Fibroblast of skin of right quadriceps (primary cell): ENCODE results near the gene LRP1B.

Source experiments
- DNase-seq: peaks from one replicate; pipeline ENCODE4 v3.0.0-alpha.2; 2013

The LRP1B gene

GRCh38 chr2:140641163-140641562 is 1489.7 kb downstream of the LRP1B start:
- DNase-seq, result no peak

GRCh38 chr2:140639628-140640027 is 1491.2 kb downstream of the LRP1B start:
- DNase-seq, result no peak

GRCh38 chr2:140630557-140630956 is 1500.3 kb downstream of the LRP1B start:
- no peak for DNase-seq

GRCh38 chr2:140627885-140628284 is 1502.9 kb downstream of the LRP1B start:
- DNase-seq, result no peak

DNA sequence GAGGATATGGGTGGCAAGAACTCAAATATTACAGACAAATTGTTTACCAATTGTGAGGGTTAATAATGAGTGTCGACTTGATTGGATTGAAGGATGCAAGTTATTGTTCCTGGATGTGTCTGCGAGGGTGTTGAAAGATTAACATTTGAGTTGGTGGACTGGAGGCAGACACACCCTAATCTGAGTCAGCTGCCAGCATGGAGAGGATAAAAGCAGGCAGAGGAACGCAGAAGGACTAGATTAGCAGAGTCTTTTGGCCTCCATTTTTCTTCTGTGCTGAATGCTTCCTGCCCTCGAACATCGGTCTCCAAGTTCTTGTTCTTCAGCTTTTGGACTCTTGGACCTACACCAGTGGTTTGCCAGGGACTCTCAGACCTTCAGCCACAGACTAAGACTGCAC is 1503.7 kb downstream of the LRP1B start:
- DNase-seq, result no peak

- no peak for DNase-seq
These were observed 1506.6 kb downstream of the LRP1B start for GRCh38 chr2:140624200-140624599.

DNA sequence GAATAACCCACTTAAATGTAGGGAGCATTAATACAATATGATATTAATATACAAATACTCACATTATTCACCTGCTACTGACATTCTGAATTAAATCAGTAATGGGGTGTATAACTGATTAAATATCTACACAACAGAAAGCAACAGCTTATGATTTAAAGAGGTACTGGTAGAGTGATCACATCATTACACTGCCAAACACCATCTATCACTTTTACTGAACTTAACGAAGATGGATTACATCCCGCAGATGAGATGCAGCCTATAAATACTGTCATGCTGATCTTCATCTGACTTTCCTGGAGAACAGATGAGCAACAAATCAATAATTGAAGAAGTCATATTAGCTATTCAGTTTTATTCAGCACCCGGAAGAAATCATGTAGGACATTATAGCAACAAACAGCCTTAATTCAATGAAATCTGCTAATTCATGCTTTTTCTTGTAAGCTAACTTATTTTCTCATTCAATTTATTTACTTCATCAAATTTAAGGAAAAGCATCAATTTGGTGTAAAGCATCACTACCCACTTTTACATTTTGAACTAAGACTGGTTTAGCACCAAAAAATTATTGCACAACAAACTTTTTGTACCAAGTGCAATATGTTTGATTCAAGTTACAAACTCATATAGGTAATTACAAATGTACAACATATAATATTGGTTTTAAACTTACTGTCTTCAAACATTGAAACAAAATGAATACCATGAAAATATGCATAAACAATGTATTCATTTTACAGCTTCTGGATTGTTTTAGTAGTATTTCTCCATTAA is 1509.0 kb downstream of the LRP1B start:
- DNase-seq, result no peak

GRCh38 chr2:140604788-140605187 is 1526.0 kb downstream of the LRP1B start:
- DNase-seq, result no peak

DNA sequence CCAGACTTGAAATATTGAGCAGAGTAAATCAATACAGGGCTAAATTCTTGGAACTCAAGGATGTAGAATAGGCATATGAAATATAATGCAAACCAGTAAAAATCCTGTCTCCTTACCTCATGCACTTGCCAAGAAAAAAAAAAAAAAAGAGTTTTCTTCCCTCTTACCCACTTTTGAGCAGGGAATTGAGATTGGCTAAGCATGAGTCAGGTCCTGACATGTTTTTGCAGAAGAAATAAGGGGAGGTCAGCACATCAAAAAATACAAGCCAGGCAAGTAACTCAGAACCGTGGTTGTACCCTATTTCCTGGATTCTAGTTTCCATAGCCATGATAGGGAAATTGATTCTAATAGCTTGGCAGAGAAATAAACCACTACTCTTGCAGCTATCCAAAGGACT is 1526.7 kb downstream of the LRP1B start:
- DNase-seq, result peak; percentile 26

DNA sequence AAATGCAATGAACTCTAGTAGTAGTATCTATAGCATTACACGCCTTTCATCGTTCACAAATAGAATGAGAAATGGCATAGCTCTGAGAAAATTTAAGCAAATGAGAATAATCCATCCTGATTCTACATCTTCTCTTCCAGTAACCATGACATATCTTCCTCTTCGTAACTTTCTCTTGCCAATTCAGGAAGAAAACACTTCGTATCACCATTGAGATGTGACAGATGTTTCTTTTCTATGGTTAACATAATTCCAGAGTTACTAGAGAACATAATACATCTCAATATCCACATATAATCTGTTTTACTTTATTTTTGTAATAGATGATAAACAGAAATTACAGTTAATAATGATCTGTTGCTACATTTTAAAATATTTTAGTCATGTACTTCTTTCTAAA is 1527.4 kb downstream of the LRP1B start:
- DNase-seq, result no peak

DNA sequence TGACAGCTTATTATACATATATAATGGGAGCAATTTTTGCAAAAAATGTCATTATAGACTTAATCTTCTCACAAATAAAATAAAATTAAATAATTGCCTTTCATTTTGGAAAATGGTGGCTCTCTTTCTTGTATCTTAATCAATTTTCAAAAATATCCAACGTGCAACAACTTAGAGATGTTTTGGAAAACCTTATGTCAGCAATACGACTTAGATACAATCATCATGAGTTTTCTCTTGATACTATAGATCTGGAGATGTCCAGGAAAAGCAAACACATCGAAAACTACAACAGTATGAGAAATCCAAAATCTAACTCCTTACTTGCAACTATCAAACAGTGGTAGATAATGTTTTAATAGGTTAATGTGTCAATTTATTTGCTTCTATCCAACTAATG is 1529.0 kb downstream of the LRP1B start:
- DNase-seq, result no peak

DNA sequence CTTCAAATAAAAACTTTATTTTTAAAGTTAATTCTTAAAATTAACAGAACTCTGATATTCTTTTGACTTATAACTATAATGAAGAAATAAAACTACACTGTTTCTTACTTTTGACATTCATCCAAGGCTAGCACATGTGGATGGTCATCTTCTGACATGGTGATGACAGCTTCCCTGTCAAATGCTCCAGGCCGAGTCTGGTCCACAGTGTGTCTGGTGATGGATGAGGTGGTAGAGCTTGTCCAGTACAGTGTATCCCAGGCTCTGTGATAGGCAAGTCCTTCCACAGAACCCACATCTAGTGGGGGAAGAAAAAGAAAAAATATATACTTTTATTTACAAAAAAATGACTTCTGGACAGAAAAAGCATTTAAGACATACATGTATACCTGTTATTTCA is 1529.5 kb downstream of the LRP1B start:
- no peak for DNase-seq

GRCh38 chr2:140600116-140600515 is 1530.7 kb downstream of the LRP1B start:
- DNase-seq, result peak; percentile 84

- no peak for DNase-seq
These were observed 1533.0 kb downstream of the LRP1B start for GRCh38 chr2:140597836-140598235.

DNA sequence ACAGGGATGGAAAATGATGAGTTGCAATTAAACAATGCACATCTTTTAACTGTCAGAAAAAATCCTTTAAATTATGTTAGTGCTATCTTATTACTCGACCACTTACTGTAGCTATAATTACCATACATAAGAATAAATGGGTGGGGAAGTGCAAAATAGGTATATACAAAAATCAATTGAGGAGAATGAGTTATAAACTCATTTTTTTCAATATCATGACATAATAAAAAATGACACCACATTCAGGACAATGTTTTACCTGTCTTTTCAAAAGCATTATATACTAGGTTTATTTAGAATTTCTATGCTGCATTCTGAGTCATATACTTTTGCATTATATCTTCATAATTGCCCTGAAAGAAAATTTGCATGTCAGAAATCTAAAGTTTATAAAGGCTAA is 1533.6 kb downstream of the LRP1B start:
- no peak for DNase-seq

GRCh38 chr2:140596447-140596846 is 1534.4 kb downstream of the LRP1B start:
- no peak for DNase-seq

DNA sequence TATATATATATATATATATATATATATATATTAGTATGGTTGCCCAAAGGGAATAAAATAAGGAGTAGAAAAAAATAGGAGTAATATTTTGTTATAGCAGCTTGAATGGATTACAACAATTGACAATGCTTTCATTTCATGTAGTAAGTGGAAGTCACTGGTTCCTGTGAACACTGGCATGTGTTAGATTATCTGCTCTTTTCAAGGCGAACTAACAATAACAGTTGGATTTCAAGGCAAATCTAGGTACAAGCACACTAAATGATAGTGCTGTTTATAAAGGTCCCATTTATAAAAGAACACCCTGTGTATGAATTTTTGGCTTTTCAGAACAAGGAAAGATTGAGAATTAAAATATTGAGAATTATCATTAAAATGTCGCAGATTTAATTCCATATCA is 1535.7 kb downstream of the LRP1B start:
- DNase-seq, result no peak

DNA sequence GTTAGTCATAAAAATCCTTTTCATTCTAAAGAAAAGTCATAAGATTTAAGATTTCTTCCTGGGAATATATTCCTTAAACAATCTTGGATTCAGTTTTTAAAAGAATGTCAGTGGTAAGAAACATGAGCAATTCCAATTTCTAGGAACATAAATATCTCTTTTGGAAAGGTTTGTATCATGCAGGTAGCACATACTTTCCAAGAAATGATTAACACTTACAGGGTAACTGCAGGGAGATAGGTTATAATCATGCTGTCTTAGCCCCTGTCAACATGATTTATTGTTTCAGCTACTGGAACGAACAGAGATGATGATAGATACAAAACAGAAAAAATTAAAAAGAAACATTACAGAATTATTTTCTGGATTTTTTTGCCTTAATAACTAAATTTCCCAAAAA is 1537.7 kb downstream of the LRP1B start:
- DNase-seq, result no peak

- DNase-seq, result peak; percentile 9
These were observed 1541.1 kb downstream of the LRP1B start for GRCh38 chr2:140589696-140590095.

DNA sequence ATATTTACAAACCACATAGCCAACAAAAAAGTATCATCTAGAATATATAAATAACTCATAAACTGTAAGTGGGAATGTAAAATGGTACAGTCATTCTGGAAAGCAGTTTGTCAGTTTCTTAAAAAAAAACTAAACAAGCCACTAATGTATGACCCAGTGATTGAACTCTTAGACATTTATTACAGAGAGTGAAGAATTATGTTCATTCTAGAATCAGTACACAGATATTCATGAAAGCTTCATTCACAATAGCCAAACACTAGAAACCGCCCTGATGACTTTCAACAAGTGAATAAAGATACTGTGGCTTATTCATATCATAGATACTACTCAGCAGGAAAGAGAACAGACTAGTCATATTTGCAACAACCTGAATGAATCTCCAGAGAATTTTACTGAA is 1541.5 kb downstream of the LRP1B start:
- no peak for DNase-seq

DNA sequence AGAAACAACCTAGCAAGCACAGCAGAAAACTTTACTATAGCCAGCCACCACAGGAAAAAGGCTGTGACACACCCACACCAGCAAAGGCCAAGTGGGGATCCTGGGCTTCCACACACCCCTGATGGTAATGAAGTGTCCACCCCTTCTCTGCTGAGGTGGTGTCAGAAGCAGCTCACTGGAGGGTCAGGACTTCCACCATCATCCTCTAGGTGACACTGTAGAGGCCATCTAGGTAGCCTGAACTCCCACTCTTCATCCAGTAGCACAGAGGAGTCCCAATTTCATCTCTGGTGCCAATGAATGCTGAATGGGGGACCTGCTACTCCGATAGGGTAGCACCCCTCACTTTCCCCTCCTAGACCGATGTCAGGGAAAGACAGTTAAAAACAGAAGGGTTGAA is 1544.4 kb downstream of the LRP1B start:
- no peak for DNase-seq

DNA sequence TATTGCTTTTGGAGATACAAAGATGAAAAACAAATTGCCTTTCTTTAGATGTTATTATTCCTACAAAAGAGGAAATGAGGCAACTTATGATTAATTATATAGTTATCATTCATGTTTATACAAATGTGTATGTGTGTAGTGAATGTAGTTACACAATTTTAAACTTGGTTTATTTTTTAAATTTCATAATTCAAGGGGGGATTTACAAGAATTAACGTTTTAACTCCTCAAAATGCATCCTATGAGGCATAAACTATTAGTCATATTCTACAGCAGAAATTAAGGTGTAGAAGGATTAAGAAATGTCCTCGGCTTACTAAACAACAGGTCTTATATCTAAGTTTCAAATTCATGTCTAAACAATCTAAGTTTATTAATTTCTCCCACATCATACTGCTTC is 1545.8 kb downstream of the LRP1B start:
- no peak for DNase-seq

GRCh38 chr2:140584471-140584870 is 1546.3 kb downstream of the LRP1B start:
- no peak for DNase-seq

DNA sequence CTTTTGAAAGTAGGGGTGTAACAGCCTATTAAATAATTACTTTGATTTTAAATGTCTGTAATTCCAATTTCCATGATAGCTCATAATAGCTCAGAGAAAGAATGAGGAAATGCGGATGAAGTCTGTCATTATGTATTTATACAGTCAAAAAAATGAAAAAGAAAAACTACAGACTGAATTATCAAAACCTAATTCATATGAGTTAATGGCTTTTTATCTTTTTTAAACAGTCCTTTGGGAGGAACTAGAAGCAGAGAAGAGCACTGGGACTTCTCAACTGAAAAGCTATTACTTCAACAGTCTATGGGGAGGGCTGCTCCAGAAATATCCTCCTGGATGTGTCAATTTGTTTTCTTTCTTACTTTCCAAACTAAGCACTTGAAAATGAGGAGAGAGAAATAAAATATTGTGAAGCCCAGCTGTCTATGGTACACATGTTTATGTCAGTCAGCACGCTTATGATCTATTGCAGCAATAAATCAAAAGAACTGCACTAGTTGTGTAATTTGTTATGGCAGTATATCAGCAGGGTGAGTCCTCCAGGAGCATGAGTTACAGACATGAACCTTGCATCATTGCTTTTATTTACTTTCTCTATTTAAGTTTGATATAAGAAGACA is 1550.2 kb downstream of the LRP1B start:
- DNase-seq, result no peak

DNA sequence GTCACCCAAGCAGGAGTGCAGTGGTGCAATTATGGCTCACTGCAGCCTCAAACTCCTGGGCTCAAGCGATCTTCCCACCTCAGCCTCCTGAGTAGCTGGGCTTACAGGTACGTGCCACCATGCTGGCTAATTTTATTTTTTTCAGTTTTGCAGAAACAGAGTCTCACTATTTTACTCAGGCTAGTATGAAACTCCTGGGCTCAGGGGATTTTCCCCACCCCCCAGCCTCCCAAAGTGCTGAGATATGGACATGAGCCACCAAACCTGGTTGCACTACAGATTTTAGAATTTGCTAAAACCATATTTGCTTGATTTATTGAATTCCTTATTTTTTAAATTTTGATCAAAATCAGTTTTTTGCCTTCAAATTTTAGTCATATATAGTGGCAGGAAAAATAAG is 1553.4 kb downstream of the LRP1B start:
- no peak for DNase-seq
